HCT116 (cell line): ENCODE measurements around the gene FSCN2. TPM values are rescaled to one million over a fixed set of nuclear protein-coding genes. Genes with fewer than 3 reads are reported as not detected.

Source experiments
- ATAC-seq: fragments of 200-7000 bp; cut with Tn5 transposase; 2 replicates; pipeline ENCODE4 v1.9.1; 2020; ENCODE audit warnings: mild to moderate bottlenecking, moderate library complexity
- BruUV-seq: library from RNA; stranded (reverse); fragments of 400-500 nt; replicated peaks from 2 replicates; lab custom pipeline; 2021; lab: Mats Ljungman, UMichigan
- CTCF ChIA-PET: fragments of 300-600 bp; sonication (Branson Sonifier 250); formaldehyde crosslinking; loops from one replicate; lab custom pipeline; 2021; ENCODE audit warnings: antibody characterized with exemption; lab: Charles Lee
- POLR2A ChIA-PET: fragments of 300-600, 350-600 bp; sonication (Branson Sonifier 250); formaldehyde crosslinking; loops from one replicate; lab custom pipeline; 2021; ENCODE audit warnings: antibody characterized with exemption; lab: Charles Lee
- RAD21 ChIA-PET, 2 experiments: fragments of 300-600 bp; sonication (Branson Sonifier 250); formaldehyde crosslinking; loops; one replicate each; lab custom pipeline; 2023; ENCODE audit warnings: low total read pairs in 2 of 2; ENCODE audit not compliant: uncharacterized antibody in 2 of 2, unreplicated experiment in 2 of 2, low non-redundant PET in 1 of 2; lab: Charles Lee
- DNase-seq: peaks from one replicate; pipeline ENCODE4 v3.0.0-alpha.2; 2010; ENCODE audit warnings: low read depth, low spot score
- H2AFZ ChIP-seq: fragments of 200-600 bp; shearing (Covaris generic), sonication (generic); 2 replicates; pipeline ENCODE4 v1.6.1; 2017; ENCODE audit warnings: low read depth, mixed run types, mixed read lengths, antibody characterized with exemption, low read length; ENCODE audit not compliant: poor library complexity, severe bottlenecking
- H3K27ac ChIP-seq: 2 replicates; pipeline ENCODE4 v1.5.1; 2012; ENCODE audit warnings: low read depth, low read length
- H3K27me3 ChIP-seq: fragments of 200-600 bp; sonication (generic); 2 replicates; pipeline ENCODE4 v1.6.1; 2016; ENCODE audit warnings: mixed run types, low read length, mixed read lengths; ENCODE audit not compliant: insufficient read depth
- H3K36me3 ChIP-seq, 2 experiments: fragments of 200-500 bp in 1 of 2; fragments of 200-600 bp in 1 of 2; sonication (Bioruptor generic) in 1 of 2; sonication (generic) in 1 of 2; 2 replicates each; pipeline versions ENCODE4 v1.5.1 to v1.6.1; 2014 to 2016; ENCODE audit warnings: low read length in 2 of 2, inconsistent platforms in 1 of 2, mixed read lengths in 1 of 2, mixed run types in 1 of 2; ENCODE audit not compliant: insufficient read depth in 2 of 2, control insufficient read depth in 1 of 2
- H3K4me1 ChIP-seq, 2 experiments: fragments of 200-600 bp in 1 of 2; sonication (generic) in 1 of 2; 2 replicates each; pipeline versions ENCODE4 v1.5.1 to v1.6.1; 2012 to 2017; ENCODE audit warnings: low read length in 2 of 2, inconsistent platforms in 1 of 2, mild to moderate bottlenecking in 1 of 2, mixed read lengths in 1 of 2, mixed run types in 1 of 2, moderate library complexity in 1 of 2; ENCODE audit not compliant: insufficient read depth in 2 of 2, control insufficient read depth in 1 of 2
- H3K4me2 ChIP-seq: fragments of 200-600 bp; sonication (generic); 2 replicates; pipeline ENCODE4 v1.6.1; 2017; ENCODE audit warnings: mixed run types, low read length, mixed read lengths
- H3K4me3 ChIP-seq, 2 experiments: fragments of 200-600 bp in 1 of 2; sonication (generic) in 1 of 2; replicated peaks in 1 of 2; 2 replicates each; pipeline ENCODE4 v1.5.1; 2011 to 2016; ENCODE audit warnings: low read length in 2 of 2, control low read depth in 1 of 2, low read depth in 1 of 2, mild to moderate bottlenecking in 1 of 2, mixed read lengths in 1 of 2, mixed run types in 1 of 2
- H3K79me2 ChIP-seq: fragments of 200-600 bp; sonication (generic); 2 replicates; pipeline ENCODE4 v1.6.1; 2017; ENCODE audit warnings: mild to moderate bottlenecking, mixed run types, low read length, moderate library complexity, mixed read lengths; ENCODE audit not compliant: insufficient read depth
- H3K9ac ChIP-seq: fragments of 200-600 bp; sonication (generic); 2 replicates; pipeline ENCODE4 v1.6.1; 2016; ENCODE audit warnings: low read length, mixed read lengths
- H3K9me2 ChIP-seq: fragments of 200-600 bp; sonication (generic), shearing (Covaris generic); 2 replicates; pipeline ENCODE4 v1.6.1; 2017; ENCODE audit warnings: mixed run types, mild to moderate bottlenecking, moderate library complexity; ENCODE audit not compliant: insufficient read depth
- H3K9me3 ChIP-seq, 2 experiments: fragments of 200-500 bp in 1 of 2; fragments of 200-600 bp in 1 of 2; sonication (Bioruptor generic) in 1 of 2; sonication (generic) in 1 of 2; 2 replicates each; pipeline ENCODE4 v1.6.1; 2014 to 2017; ENCODE audit warnings: low read length in 2 of 2, mixed read lengths in 2 of 2, inconsistent platforms in 1 of 2, low read depth in 1 of 2, mild to moderate bottlenecking in 1 of 2, mixed run types in 1 of 2, moderate library complexity in 1 of 2; ENCODE audit not compliant: control insufficient read depth in 1 of 2, insufficient read depth in 1 of 2
- H4K20me1 ChIP-seq: fragments of 200-600 bp; sonication (generic), shearing (Covaris generic); 2 replicates; pipeline ENCODE4 v1.6.1; 2017; ENCODE audit warnings: mixed run types, mild to moderate bottlenecking, moderate library complexity; ENCODE audit not compliant: insufficient read depth
- EGR1 ChIP-seq: IDR thresholded peaks from 2 replicates; pipeline ENCODE4 v1.6.1; 2012; ENCODE audit warnings: low read depth
- ELF1 ChIP-seq: IDR thresholded peaks from 2 replicates; pipeline ENCODE4 v1.6.1; 2012; ENCODE audit warnings: low read depth, borderline replicate concordance
- EZH2 ChIP-seq: fragments of 200-600 bp; sonication (generic); IDR thresholded peaks from 2 replicates; pipeline ENCODE4 v1.6.1; 2017; ENCODE audit warnings: antibody characterized with exemption, mixed run types
- FOSL1 ChIP-seq: IDR thresholded peaks from 2 replicates; pipeline ENCODE4 v1.6.1; 2012; ENCODE audit warnings: low read depth
- JUND ChIP-seq: IDR thresholded peaks from 2 replicates; pipeline ENCODE4 v1.6.1; 2012
- POLR2AphosphoS5 ChIP-seq: IDR thresholded peaks from 2 replicates; pipeline ENCODE4 v1.6.1; 2011; ENCODE audit warnings: mild to moderate bottlenecking, low read depth, low read length, moderate library complexity
- RAD21 ChIP-seq: IDR thresholded peaks from 2 replicates; pipeline ENCODE4 v1.6.1; 2012; ENCODE audit warnings: low read depth, mild to moderate bottlenecking
- SP1 ChIP-seq: IDR thresholded peaks from 2 replicates; pipeline ENCODE4 v1.6.1; 2012; ENCODE audit warnings: low read depth
- TCF7L2 ChIP-seq: IDR thresholded peaks from 2 replicates; pipeline ENCODE4 v1.7.0; 2011; ENCODE audit warnings: borderline replicate concordance, inconsistent platforms; ENCODE audit not compliant: insufficient read depth, insufficient read length; ENCODE audit errors: extremely low read depth
- YY1 ChIP-seq: IDR thresholded peaks from 2 replicates; pipeline ENCODE4 v1.6.1; 2011; ENCODE audit warnings: low read length, low read depth, moderate library complexity, mild to moderate bottlenecking; ENCODE audit not compliant: insufficient replicate concordance; ENCODE audit errors: extremely low read depth
- ZBTB33 ChIP-seq: IDR thresholded peaks from 2 replicates; pipeline ENCODE4 v1.6.1; 2011; ENCODE audit warnings: mild to moderate bottlenecking, low read length, moderate library complexity; ENCODE audit not compliant: insufficient replicate concordance; ENCODE audit errors: extremely low read depth
- ZFX ChIP-seq: fragments of 450-650 bp; IDR thresholded peaks from 2 replicates; pipeline ENCODE4 v1.6.1; 2017
- intact Hi-C: fragments of 100-400 bp; cut with micrococcal nuclease; formaldehyde crosslinking; loops from 2 replicates; pipeline ENCODE4 v1.10.0; 2022
- total RNA-seq: library from RNA; stranded (reverse); gene quantifications from one replicate; pipeline ENCODE4 v1.2.1, GENCODE V29; 2021; ENCODE audit not compliant: unreplicated experiment
- TF ChIP-seq, protein P1 (sequence below): IDR thresholded peaks from 2 replicates; pipeline ENCODE4 v1.6.1; 2012

The FSCN2 gene
- total RNA-seq, 1 experiment from 2014 or later = 10.1 TPM

GRCh38 chr17:81509207-81509971 is 18.8 kb upstream of the FSCN2 start:
- peak overlapping the region; percentile 90 for H3K9ac ChIP-seq
- intact Hi-C loops = no loop called here
- peaks cover 47% of the 10 kb centered on the region for H3K79me2 ChIP-seq
- H3K9me2 ChIP-seq = no peaks in the 10 kb centered on the region
- H3K4me1 ChIP-seq = peaks cover 11 to 48% of the 10 kb centered on the region in 2 experiments; a peak in 3 of 4 replicates
- peaks cover 19 to 34% of the 10 kb centered on the region in 2 experiments for H3K36me3 ChIP-seq
- no peak for DNase-seq
- H3K4me2 ChIP-seq = peak overlapping the region; percentile 99
- peak overlapping the region; percentile 15; the same call in 1 of the 2 replicates for H3K27ac ChIP-seq
- H3K9me3 ChIP-seq = no peaks in the 10 kb centered on the region
- ChIA-PET POLR2A (interaction anchor here (0.5 to 4.3 kb wide), 16 partner anchors 10 to 440 kb away, joined by 3 to 42 read pairs (median 6); partner anchors contain the start of genes BAHCC1 and FAAP100), RAD21 (no interaction called here), CTCF (interaction anchor here (2.7 kb wide), 1 partner anchor 25 kb away, joined by 9 read pairs; no protein-coding TSS in a partner anchor)
- H2AFZ ChIP-seq = no peak overlapping the region
- H3K4me3 ChIP-seq = peak overlapping the region; percentile 85 to 96
- ATAC-seq = peak; percentile 10
- no TSS peak for BruUV-seq
- peaks cover 35% of the 10 kb centered on the region; the same call in 1 of the 2 replicates for H4K20me1 ChIP-seq
- H3K27me3 ChIP-seq = no peaks in the 10 kb centered on the region
- TF ChIP-seq POLR2AphosphoS5 (peak; percentile 84), YY1 (peak; percentile 16)
- TF ChIP-seq, protein P1, sequence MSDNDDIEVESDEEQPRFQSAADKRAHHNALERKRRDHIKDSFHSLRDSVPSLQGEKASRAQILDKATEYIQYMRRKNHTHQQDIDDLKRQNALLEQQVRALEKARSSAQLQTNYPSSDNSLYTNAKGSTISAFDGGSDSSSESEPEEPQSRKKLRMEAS = no peak

DNA sequence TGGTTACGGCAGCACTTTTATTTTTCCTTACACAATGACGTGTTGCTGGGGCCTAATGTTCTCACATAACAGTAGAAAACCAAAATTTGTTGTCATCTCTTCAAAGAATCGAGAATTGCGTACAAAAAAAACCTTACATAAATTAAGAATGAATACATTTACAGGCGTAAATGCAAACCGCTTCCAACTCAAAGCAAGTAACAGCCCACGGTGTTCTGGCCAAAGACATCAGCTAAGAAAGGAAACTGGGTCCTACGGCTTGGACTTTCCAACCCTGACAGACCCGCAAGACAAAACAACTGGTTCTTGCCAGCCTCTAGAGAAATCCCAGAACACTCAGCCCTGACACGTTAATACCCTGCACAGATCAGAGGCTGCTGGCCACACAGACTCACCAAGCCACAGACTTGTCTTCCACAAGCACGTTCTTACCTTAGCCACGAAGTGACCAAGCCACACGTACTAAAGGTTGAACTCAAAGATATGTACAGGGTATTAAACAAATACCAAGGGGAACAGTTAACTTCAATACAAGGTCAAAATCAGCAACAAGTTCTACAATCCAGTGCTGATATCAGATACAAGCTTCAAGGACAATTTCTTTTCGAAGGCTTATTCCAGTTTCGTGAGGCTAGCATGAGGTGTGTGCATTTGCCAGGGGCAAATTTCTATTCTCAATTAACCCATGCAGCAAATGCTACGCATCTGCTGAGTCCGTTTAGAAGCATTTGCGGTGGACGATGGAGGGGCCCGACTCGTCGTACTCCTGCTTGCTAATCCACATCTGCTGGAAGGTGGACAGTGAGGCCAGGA is 18.0 kb upstream of the FSCN2 start:
- Histone ChIP-seq H3K9me2 (no peaks in the 10 kb centered on the region), H3K9ac (peak overlapping the region; percentile 90), H3K9me3 (no peaks in the 10 kb centered on the region), H3K4me2 (peak overlapping the region; percentile 99), H4K20me1 (peaks cover 35% of the 10 kb centered on the region; the same call in 1 of the 2 replicates), H3K4me3 (peak overlapping the region; percentile 85 to 96), H3K27me3 (no peaks in the 10 kb centered on the region), H3K27ac (peak overlapping the region; percentile 86), H3K4me1 (peaks cover 11 to 51% of the 10 kb centered on the region in 2 experiments; a peak in 3 of 4 replicates), H3K79me2 (peaks cover 48% of the 10 kb centered on the region), H2AFZ (no peak overlapping the region)
- ATAC-seq (no peak), DNase-seq (no peak)
- ChIA-PET POLR2A (interaction anchor here (0.7 to 4.3 kb wide), 8 partner anchors 9 to 115 kb away, joined by 3 to 42 read pairs (median 5); partner anchors contain the start of gene BAHCC1), CTCF (no interaction called here), RAD21 (no interaction called here)
- BruUV-seq = no TSS peak
- intact Hi-C loops = no loop called here
- TF ChIP-seq EZH2 (no peak), YY1 (no peak), JUND (no peak), EGR1 (no peak), ZFX (no peak), RAD21 (no peak), ZBTB33 (no peak), SP1 (no peak), TCF7L2 (no peak), ELF1 (no peak), FOSL1 (no peak)
- TF ChIP-seq, protein P1 = no peak
- TF ChIP-seq, all 23 proteins: peak for 0
- peaks cover 19 to 34% of the 10 kb centered on the region in 2 experiments for H3K36me3 ChIP-seq
